Endothelial cell of umbilical vein (primary cell): ENCODE measurements around the gene NUDT9. TPM values are rescaled to one million over a fixed set of nuclear protein-coding genes. Genes with fewer than 3 reads are reported as not detected.

ENCODE experiments used
- BruUV-seq: library from RNA; stranded (reverse); fragments of 400-500 nt; replicated peaks from 2 replicates; lab custom pipeline; 2021; lab: Mats Ljungman, UMichigan
- CTCF ChIA-PET: fragments of 300-600, 350-600 bp; sonication (Branson Sonifier 250); formaldehyde crosslinking; loops from one replicate; lab custom pipeline; 2021; ENCODE audit warnings: antibody characterized with exemption, inconsistent platforms; lab: Charles Lee
- POLR2A ChIA-PET: fragments of 300-600, 350-600 bp; sonication (Branson Sonifier 250); formaldehyde crosslinking; loops from one replicate; lab custom pipeline; 2021; ENCODE audit warnings: antibody characterized with exemption, inconsistent platforms; lab: Charles Lee
- DNase-seq: peaks from one replicate; pipeline ENCODE4 v3.0.0-alpha.2; 2011; ENCODE audit warnings: low read depth, low spot score
- FAIRE-seq: peaks from 2 replicates; lab custom pipeline; 2011; peaks lifted over from hg19 to GRCh38; lab: Jason Lieb, UNC
- H2AFZ ChIP-seq: 2 replicates; pipeline ENCODE4 v1.6.0; 2012; ENCODE audit warnings: low read depth, low read length, control low read depth, inconsistent platforms
- H3K27ac ChIP-seq: 2 replicates; pipeline ENCODE4 v1.5.1; 2011; ENCODE audit warnings: low read depth, mild to moderate bottlenecking, control low read depth, low read length, moderate library complexity; ENCODE audit not compliant: insufficient read depth
- H3K27me3 ChIP-seq, 2 experiments: 2 replicates each; pipeline versions ENCODE4 v1.6.0 to v1.6.1; 2011; ENCODE audit warnings: low read length in 2 of 2, mixed read lengths in 1 of 2; ENCODE audit not compliant: control insufficient read depth in 2 of 2, insufficient read depth in 2 of 2
- H3K36me3 ChIP-seq, 2 experiments: 2 replicates in 1 of 2; 3 replicates in 1 of 2; pipeline ENCODE4 v1.5.1; 2011; ENCODE audit warnings: low read length in 2 of 2, mild to moderate bottlenecking in 1 of 2, moderate library complexity in 1 of 2; ENCODE audit not compliant: control insufficient read depth in 2 of 2, insufficient read depth in 2 of 2; ENCODE audit errors: extremely low read depth in 1 of 2
- H3K4me1 ChIP-seq: 3 replicates; pipeline ENCODE4 v1.5.1; 2011; ENCODE audit warnings: mild to moderate bottlenecking, low read length; ENCODE audit not compliant: control insufficient read depth, insufficient read depth; ENCODE audit errors: extremely low read depth
- H3K4me2 ChIP-seq: 2 replicates; pipeline ENCODE4 v1.6.1; 2011; ENCODE audit warnings: low read length, control low read depth, mixed read lengths; ENCODE audit not compliant: insufficient read depth
- H3K4me3 ChIP-seq, 3 experiments: fragments of 200-600 bp in 1 of 3; sonication (generic), shearing (Covaris generic) in 1 of 3; replicated peaks in 1 of 3; 2 replicates each; pipeline ENCODE4 v1.5.1; 2011 to 2016; ENCODE audit warnings: control low read depth in 3 of 3, low read length in 3 of 3, mild to moderate bottlenecking in 2 of 3, inconsistent platforms in 1 of 3, low read depth in 1 of 3, moderate library complexity in 1 of 3; ENCODE audit not compliant: insufficient read depth in 1 of 3
- H3K79me2 ChIP-seq: 2 replicates; pipeline ENCODE4 v1.6.0; 2012; ENCODE audit warnings: low read length, inconsistent platforms; ENCODE audit not compliant: control insufficient read depth, insufficient read depth
- H3K9ac ChIP-seq: replicated peaks from 2 replicates; pipeline ENCODE3; 2011; ENCODE audit warnings: low read length, control low read depth; ENCODE audit not compliant: insufficient read depth; ENCODE audit errors: extremely low read depth
- H3K9me1 ChIP-seq: replicated peaks from 3 replicates; pipeline ENCODE4 v1.6.0; 2011; ENCODE audit warnings: mild to moderate bottlenecking, low read length; ENCODE audit not compliant: control insufficient read depth, insufficient read depth; ENCODE audit errors: extremely low read depth
- H3K9me3 ChIP-seq: replicated peaks from 2 replicates; pipeline ENCODE4 v1.5.1; 2012; ENCODE audit warnings: low read length, inconsistent platforms; ENCODE audit not compliant: control insufficient read depth, insufficient read depth
- H4K20me1 ChIP-seq: replicated peaks from 2 replicates; pipeline ENCODE3; 2011; ENCODE audit warnings: mild to moderate bottlenecking, low read length; ENCODE audit not compliant: control insufficient read depth, insufficient read depth; ENCODE audit errors: extremely low read depth
- CTCF ChIP-seq, 2 donors: IDR thresholded peaks; 1 replicate in 1 of 2; 2 replicates in 1 of 2; pipeline ENCODE4 v1.5.1; 2011; ENCODE audit warnings: low read length in 2 of 2, mild to moderate bottlenecking in 2 of 2, moderate library complexity in 2 of 2, control low read depth in 1 of 2, inconsistent platforms in 1 of 2, low read depth in 1 of 2; ENCODE audit not compliant: insufficient read depth in 1 of 2; ENCODE audit errors: extremely low read depth in 1 of 2
- EZH2 ChIP-seq: IDR thresholded peaks from 2 replicates; pipeline ENCODE4 v1.6.1; 2012; ENCODE audit warnings: borderline replicate concordance, low read depth, mild to moderate bottlenecking, moderate library complexity, low read length, inconsistent platforms; ENCODE audit not compliant: severe bottlenecking
- FOS ChIP-seq: IDR thresholded peaks from 2 replicates; pipeline ENCODE4 v1.6.1; 2011; ENCODE audit warnings: mild to moderate bottlenecking, low read length, moderate library complexity, borderline replicate concordance; ENCODE audit not compliant: insufficient read depth
- GATA2 ChIP-seq: IDR thresholded peaks from 2 replicates; pipeline ENCODE4 v1.7.0; 2011; ENCODE audit warnings: low read depth, mild to moderate bottlenecking, moderate library complexity, mixed read lengths, low read length; ENCODE audit not compliant: insufficient read length, insufficient read depth
- JUN ChIP-seq: IDR thresholded peaks from 2 replicates; pipeline ENCODE4 v1.6.1; 2011; ENCODE audit warnings: borderline replicate concordance, low read depth; ENCODE audit not compliant: insufficient read length, insufficient read depth
- MYC ChIP-seq: IDR thresholded peaks from one replicate; pipeline ENCODE4 v1.6.1; 2011; ENCODE audit warnings: mild to moderate bottlenecking, low read depth, low read length
- POLR2A ChIP-seq: IDR thresholded peaks from 2 replicates; pipeline ENCODE4 v1.6.1; 2012; ENCODE audit warnings: low read depth, mild to moderate bottlenecking, control low read depth, low read length
- POLR2AphosphoS5 ChIP-seq: IDR thresholded peaks from 2 replicates; pipeline ENCODE4 v1.6.1; 2012; ENCODE audit warnings: low read depth, mild to moderate bottlenecking, control low read depth, low read length, moderate library complexity; ENCODE audit not compliant: insufficient read depth
- dilution Hi-C: fragments of 300-500 bp; cut with MboI; formaldehyde crosslinking; loops from one replicate; pipeline ENCODE4 v1.15.0; 2019; ENCODE audit warnings: low sequenced_read_pairs; ENCODE audit not compliant: extremely low pct_ligation_motif_present
- intact Hi-C: fragments of 100-400 bp; cut with micrococcal nuclease; formaldehyde crosslinking; loops from one replicate; pipeline ENCODE4 v1.10.0; 2022
- polyA plus RNA-seq, 4 experiments: library from polyadenylated mRNA; depleted of rRNA in 3 of 4; stranded (reverse) in 3 of 4; unstranded in 1 of 4; fragments of >200 nt; gene quantifications; 2 replicates each; pipeline versions ENCODE4 v1.2.1 to v1.2.3, GENCODE V29; 2011 to 2012; ENCODE audit warnings: missing spikeins in 1 of 4
- total RNA-seq: library from RNA; stranded (reverse); gene quantifications from 2 replicates; pipeline ENCODE4 v1.2.3, GENCODE V29; 2021
- TF ChIP-seq, protein P1 (sequence below): IDR thresholded peaks from 2 replicates; pipeline ENCODE4 v1.6.1; 2011; ENCODE audit not compliant: insufficient read depth, insufficient read length

The NUDT9 gene
- total and polyA plus RNA-seq, 2 donors (not counting 3 experiments of a cell fraction or from before 2014, with no cell fraction given) = 15.3 to 25.0 TPM

DNA sequence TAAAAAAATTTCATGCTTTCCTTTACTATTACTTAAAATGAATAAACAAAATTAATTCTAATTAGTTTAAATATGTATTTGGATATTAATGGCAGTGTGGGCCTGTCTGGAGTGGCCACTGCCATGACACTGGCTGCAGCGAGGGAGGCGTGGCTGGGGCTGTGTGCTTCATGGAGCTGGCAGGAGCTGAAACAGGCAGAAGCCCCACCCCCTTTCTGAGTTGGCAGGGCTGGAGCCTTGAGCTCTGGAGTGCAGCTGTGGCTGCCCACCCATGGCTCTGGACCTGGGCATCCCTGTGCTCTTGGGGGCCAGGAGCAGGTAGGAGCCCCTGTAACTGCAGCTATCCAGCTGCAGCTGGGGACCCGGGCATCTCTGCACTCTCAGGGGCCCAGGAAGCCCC, 23.2 kb upstream of the NUDT9 start:
- no peaks in the 10 kb centered on the region for H3K36me3 ChIP-seq
- no peaks in the 10 kb centered on the region for H3K9me3 ChIP-seq
- ChIA-PET CTCF (interaction anchor here (0.9 to 1.2 kb wide), 3 partner anchors 8 to 66 kb away, joined by 3 read pairs; partner anchors contain the start of gene HSD17B11), POLR2A (no interaction called here)
- H2AFZ ChIP-seq = no peak overlapping the region
- H3K4me2 ChIP-seq = no peak overlapping the region
- FAIRE-seq (no peak), DNase-seq (no peak)
- intact Hi-C loops = no loop called here
- H3K9ac ChIP-seq = no peak overlapping the region
- TF ChIP-seq POLR2AphosphoS5 = no peak
- TF ChIP-seq POLR2A = no peak
- TF ChIP-seq EZH2 = no peak
- TF ChIP-seq MYC = no peak
- TF ChIP-seq, protein P1, sequence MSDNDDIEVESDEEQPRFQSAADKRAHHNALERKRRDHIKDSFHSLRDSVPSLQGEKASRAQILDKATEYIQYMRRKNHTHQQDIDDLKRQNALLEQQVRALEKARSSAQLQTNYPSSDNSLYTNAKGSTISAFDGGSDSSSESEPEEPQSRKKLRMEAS = no peak
- no peak for TF ChIP-seq CTCF (IDR thresholded peaks at IDR 0.05; ENCODE audit: extremely low read depth in 1 of 2, insufficient read depth in 1 of 2, low read depth in 1 of 2, low read length in 2 of 2)
- TF ChIP-seq JUN = no peak
- TF ChIP-seq GATA2 = no peak
- no peak for TF ChIP-seq FOS
- peaks cover 2 to 3% of the 10 kb centered on the region in 2 experiments for H3K27me3 ChIP-seq
- H4K20me1 ChIP-seq = no peaks in the 10 kb centered on the region
- no TSS peak for BruUV-seq
- H3K27ac ChIP-seq = no peak overlapping the region
- H3K4me1 ChIP-seq = no peaks in the 10 kb centered on the region
- no peak overlapping the region for H3K4me3 ChIP-seq
- H3K79me2 ChIP-seq = no peaks in the 10 kb centered on the region
- H3K9me1 ChIP-seq = no peaks in the 10 kb centered on the region
- dilution Hi-C loops = no loop called here
